GM12878 (cell line): ENCODE results near the gene NCAN. TPM values are rescaled to one million over a fixed set of nuclear protein-coding genes. Genes with fewer than 3 reads are reported as not detected.

Experiments
- BHLHE40 ChIP-seq, 2 experiments: fragments of 450-650 bp in 1 of 2; IDR thresholded peaks; 2 replicates each; pipeline ENCODE4 v1.6.1; 2011 to 2017; ENCODE audit warnings: low read depth in 2 of 2, borderline replicate concordance in 1 of 2, improper control_type of control experiment in 1 of 2, low read length in 1 of 2, mild to moderate bottlenecking in 1 of 2
- CBX3 ChIP-seq: fragments of 200-600 bp; sonication (generic); IDR thresholded peaks from 2 replicates; pipeline ENCODE4 v1.6.1; 2016; ENCODE audit warnings: low read depth, borderline replicate concordance
- CHD2 ChIP-seq: IDR thresholded peaks from 2 replicates; pipeline ENCODE4 v1.6.1; 2011; ENCODE audit warnings: low read depth, low read length, improper control_type of control experiment, borderline replicate concordance
- EP300 ChIP-seq, 2 experiments: fragments of 150-350 bp in 1 of 2; IDR thresholded peaks; 2 replicates each; pipeline ENCODE4 v1.6.1; 2011 to 2012; ENCODE audit warnings: low read depth in 2 of 2, low read length in 2 of 2, borderline replicate concordance in 1 of 2, improper control_type of control experiment in 1 of 2, inconsistent platforms in 1 of 2; ENCODE audit not compliant: control insufficient read depth in 1 of 2
- ESRRA ChIP-seq: IDR thresholded peaks from 2 replicates; pipeline ENCODE4 v1.6.1; 2012; ENCODE audit warnings: mild to moderate bottlenecking, low read length, improper control_type of control experiment
- NFYB ChIP-seq: IDR thresholded peaks from 2 replicates; pipeline ENCODE4 v1.6.1; 2011; ENCODE audit warnings: low read depth, mild to moderate bottlenecking, low read length, improper control_type of control experiment, moderate library complexity; ENCODE audit not compliant: insufficient read depth
- PML ChIP-seq: IDR thresholded peaks from 2 replicates; pipeline ENCODE4 v1.6.1; 2012; ENCODE audit warnings: low read length, inconsistent platforms
- polyA plus RNA-seq, 11 experiments: library from polyadenylated mRNA; depleted of rRNA in 4 of 11; unstranded in 6 of 11; stranded (reverse) in 5 of 11; fragments of >200 nt; fragmentation: Nextera tagmentation in 4 of 11; fragmentation: Illumina TruSeq in 1 of 11; extraction: Ambion mirVana in 4 of 11; extraction: Trizol in 1 of 11; gene quantifications; 1 replicate in 1 of 11; 2 replicates in 10 of 11; pipeline versions ENCODE4 v1.2.1 to v1.2.3, GENCODE V29; 2011 to 2016; ENCODE audit warnings: inconsistent platforms in 2 of 11, missing spikeins in 2 of 11, low read depth in 1 of 11
- total RNA-seq, 4 experiments: library from RNA; depleted of rRNA in 3 of 4; stranded (reverse); fragments of >200 nt in 3 of 4; fragmentation: Illumina TruSeq in 1 of 4; extraction: Trizol in 1 of 4; gene quantifications; 2 replicates each; pipeline versions ENCODE4 v1.2.1 to v1.2.3, GENCODE V29; 2013 to 2021
- TF ChIP-seq, protein P1 (sequence below): fragments of 450-650 bp; formaldehyde crosslinking; IDR thresholded peaks from 2 replicates; pipeline ENCODE4 v1.4.0; 2020; ENCODE audit warnings: mild to moderate bottlenecking, moderate library complexity
- TF ChIP-seq, protein P2 (sequence below): fragments of 450-650 bp; IDR thresholded peaks from 2 replicates; pipeline ENCODE4 v1.6.1; 2017; ENCODE audit warnings: mild to moderate bottlenecking, moderate library complexity

Gene NCAN
- total and polyA plus RNA-seq, 10 of the 15 experiments (the other 5 are each of a cell fraction or from before 2014, with no cell fraction given), result 0.02 to 0.34 (median 0.12) TPM; not detected in 1

DNA sequence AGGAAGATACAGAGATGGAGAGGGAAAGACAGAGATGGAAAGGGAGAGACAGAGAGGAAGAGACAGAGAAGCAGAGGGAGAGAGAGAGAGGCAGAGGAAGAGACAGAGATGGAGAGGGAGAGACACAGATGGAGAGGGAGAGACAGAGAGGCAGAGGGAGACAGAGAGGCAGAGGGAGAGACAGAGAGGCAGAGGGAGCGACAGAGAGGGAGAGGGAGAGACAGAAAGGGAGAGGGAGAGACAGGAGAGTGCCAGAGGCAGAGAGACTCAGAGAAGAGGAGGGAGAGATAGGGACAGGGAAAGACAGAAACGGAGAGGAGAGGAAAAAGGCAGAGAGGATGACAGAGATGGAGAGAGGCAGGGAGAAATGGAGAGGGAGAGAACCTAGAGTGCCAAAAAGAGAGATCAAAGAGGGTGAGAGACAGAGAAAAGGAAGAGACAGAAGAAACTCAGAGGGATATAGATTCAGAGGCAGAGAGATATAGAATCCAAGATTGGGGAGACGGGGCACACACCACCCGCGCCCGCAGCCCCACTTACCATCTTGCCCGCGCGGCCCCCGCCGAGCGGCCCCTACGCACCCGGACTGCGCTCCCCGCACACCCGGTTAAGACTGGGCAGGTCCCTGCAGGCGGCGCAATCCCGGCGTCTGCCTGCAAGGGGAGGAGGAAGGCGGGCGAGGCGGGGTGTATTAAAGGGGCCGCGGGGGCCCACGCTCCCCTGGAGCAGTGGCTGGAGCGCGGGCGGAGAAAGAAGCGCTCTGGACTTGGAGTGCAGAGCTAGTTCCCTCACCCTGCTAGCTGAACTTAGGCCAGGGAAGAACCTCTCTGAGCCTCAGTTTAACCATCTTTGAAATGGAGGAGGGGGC is 50.7 kb downstream of the NCAN start (continued):
- TF ChIP-seq, protein P1, sequence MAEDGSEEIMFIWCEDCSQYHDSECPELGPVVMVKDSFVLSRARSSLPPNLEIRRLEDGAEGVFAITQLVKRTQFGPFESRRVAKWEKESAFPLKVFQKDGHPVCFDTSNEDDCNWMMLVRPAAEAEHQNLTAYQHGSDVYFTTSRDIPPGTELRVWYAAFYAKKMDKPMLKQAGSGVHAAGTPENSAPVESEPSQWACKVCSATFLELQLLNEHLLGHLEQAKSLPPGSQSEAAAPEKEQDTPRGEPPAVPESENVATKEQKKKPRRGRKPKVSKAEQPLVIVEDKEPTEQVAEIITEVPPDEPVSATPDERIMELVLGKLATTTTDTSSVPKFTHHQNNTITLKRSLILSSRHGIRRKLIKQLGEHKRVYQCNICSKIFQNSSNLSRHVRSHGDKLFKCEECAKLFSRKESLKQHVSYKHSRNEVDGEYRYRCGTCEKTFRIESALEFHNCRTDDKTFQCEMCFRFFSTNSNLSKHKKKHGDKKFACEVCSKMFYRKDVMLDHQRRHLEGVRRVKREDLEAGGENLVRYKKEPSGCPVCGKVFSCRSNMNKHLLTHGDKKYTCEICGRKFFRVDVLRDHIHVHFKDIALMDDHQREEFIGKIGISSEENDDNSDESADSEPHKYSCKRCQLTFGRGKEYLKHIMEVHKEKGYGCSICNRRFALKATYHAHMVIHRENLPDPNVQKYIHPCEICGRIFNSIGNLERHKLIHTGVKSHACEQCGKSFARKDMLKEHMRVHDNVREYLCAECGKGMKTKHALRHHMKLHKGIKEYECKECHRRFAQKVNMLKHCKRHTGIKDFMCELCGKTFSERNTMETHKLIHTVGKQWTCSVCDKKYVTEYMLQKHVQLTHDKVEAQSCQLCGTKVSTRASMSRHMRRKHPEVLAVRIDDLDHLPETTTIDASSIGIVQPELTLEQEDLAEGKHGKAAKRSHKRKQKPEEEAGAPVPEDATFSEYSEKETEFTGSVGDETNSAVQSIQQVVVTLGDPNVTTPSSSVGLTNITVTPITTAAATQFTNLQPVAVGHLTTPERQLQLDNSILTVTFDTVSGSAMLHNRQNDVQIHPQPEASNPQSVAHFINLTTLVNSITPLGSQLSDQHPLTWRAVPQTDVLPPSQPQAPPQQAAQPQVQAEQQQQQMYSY (CRISPR knock-in tag), result no peak
- TF ChIP-seq EP300 (IDR thresholded peaks at IDR 0.05; ENCODE audit: borderline replicate concordance in 1 of 2, control insufficient read depth in 1 of 2, low read depth in 2 of 2, low read length in 2 of 2) (no peak), ESRRA (no peak), PML (no peak), BHLHE40 (IDR thresholded peaks at IDR 0.05; ENCODE audit: borderline replicate concordance in 1 of 2, low read depth in 2 of 2, low read length in 1 of 2) (no peak), CBX3 (no peak), CHD2 (no peak), NFYB (no peak)
- TF ChIP-seq, protein P2, sequence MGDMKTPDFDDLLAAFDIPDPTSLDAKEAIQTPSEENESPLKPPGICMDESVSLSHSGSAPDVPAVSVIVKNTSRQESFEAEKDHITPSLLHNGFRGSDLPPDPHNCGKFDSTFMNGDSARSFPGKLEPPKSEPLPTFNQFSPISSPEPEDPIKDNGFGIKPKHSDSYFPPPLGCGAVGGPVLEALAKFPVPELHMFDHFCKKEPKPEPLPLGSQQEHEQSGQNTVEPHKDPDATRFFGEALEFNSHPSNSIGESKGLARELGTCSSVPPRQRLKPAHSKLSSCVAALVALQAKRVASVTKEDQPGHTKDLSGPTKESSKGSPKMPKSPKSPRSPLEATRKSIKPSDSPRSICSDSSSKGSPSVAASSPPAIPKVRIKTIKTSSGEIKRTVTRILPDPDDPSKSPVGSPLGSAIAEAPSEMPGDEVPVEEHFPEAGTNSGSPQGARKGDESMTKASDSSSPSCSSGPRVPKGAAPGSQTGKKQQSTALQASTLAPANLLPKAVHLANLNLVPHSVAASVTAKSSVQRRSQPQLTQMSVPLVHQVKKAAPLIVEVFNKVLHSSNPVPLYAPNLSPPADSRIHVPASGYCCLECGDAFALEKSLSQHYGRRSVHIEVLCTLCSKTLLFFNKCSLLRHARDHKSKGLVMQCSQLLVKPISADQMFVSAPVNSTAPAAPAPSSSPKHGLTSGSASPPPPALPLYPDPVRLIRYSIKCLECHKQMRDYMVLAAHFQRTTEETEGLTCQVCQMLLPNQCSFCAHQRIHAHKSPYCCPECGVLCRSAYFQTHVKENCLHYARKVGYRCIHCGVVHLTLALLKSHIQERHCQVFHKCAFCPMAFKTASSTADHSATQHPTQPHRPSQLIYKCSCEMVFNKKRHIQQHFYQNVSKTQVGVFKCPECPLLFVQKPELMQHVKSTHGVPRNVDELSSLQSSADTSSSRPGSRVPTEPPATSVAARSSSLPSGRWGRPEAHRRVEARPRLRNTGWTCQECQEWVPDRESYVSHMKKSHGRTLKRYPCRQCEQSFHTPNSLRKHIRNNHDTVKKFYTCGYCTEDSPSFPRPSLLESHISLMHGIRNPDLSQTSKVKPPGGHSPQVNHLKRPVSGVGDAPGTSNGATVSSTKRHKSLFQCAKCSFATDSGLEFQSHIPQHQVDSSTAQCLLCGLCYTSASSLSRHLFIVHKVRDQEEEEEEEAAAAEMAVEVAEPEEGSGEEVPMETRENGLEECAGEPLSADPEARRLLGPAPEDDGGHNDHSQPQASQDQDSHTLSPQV, result no peak
